Gastroesophageal sphincter (tissue), 4 donors: Measurements from ENCODE around the gene PGLYRP2. TPM values are rescaled to one million over a fixed set of nuclear protein-coding genes. Genes with fewer than 3 reads are reported as not detected.
A peak's percentile ranks its signal among the peaks of the same experiment; 100 is the strongest.

Experiments used
- ATAC-seq: fragments of 150-250 bp; one replicate; pipeline ENCODE4 v1.9.1; 2016; ENCODE audit warnings: mild to moderate bottlenecking, moderate library complexity
- H3K27ac ChIP-seq, 4 donors: fragments of 200-600 bp; sonication (generic) in 3 of 4; 1 replicate in 3 of 4; 2 replicates in 1 of 4; pipeline ENCODE4 v1.5.1; 2016 to 2019
- H3K27me3 ChIP-seq: fragments of 200-600 bp; sonication (generic); one replicate; pipeline ENCODE4 v1.5.1; 2019
- H3K36me3 ChIP-seq, 2 donors: fragments of 200-600 bp; sonication (generic); one replicate each; pipeline ENCODE4 v1.5.1; 2019; ENCODE audit warnings: control low read depth in 1 of 2
- H3K4me1 ChIP-seq, 3 donors: fragments of 200-600 bp; sonication (generic); 1 replicate in 2 of 3; 2 replicates in 1 of 3; pipeline ENCODE4 v1.5.1; 2016 to 2019; ENCODE audit warnings: control low read depth in 2 of 3
- H3K4me3 ChIP-seq, 2 donors: fragments of 200-600 bp; sonication (generic); one replicate each; pipeline ENCODE4 v1.5.1; 2019; ENCODE audit warnings: mild to moderate bottlenecking in 1 of 2, moderate library complexity in 1 of 2
- H3K9me3 ChIP-seq, 3 donors: fragments of 200-600 bp; sonication (generic); one replicate each; pipeline ENCODE4 v1.5.1; 2017 to 2019; ENCODE audit warnings: control low read depth in 2 of 3
- EP300 ChIP-seq: sonication (generic); formaldehyde crosslinking; IDR thresholded peaks from one replicate; pipeline ENCODE4 v1.6.1; 2017; ENCODE audit warnings: antibody characterized with exemption, mild to moderate bottlenecking
- POLR2A ChIP-seq, 2 donors: fragments of 450-650 bp; IDR thresholded peaks; one replicate each; pipeline ENCODE4 v1.6.1; 2017; ENCODE audit warnings: antibody characterized with exemption in 2 of 2, mild to moderate bottlenecking in 2 of 2, moderate library complexity in 1 of 2
- POLR2AphosphoS5 ChIP-seq: sonication (generic); formaldehyde crosslinking; IDR thresholded peaks from one replicate; pipeline ENCODE4 v1.6.1; 2017; ENCODE audit warnings: antibody characterized with exemption
- WGBS, 2 donors: methylation state at CpG; one replicate each; pipeline ENCODE4 v1.1.5; 2018; ENCODE audit warnings: low coverage in 1 of 2; 5-methylcytosine and 5-hydroxymethylcytosine counted together
- total RNA-seq, 4 donors: library from RNA; depleted of rRNA; stranded (reverse); fragments of >200 nt; gene quantifications; one replicate each; pipeline ENCODE4 v1.1.0, GENCODE V29; 2016
- TF ChIP-seq, protein P1 (sequence below), 4 experiments: fragments of 200-600 bp in 2 of 4; fragments of 450-650 bp in 2 of 4; sonication (generic) in 1 of 4; IDR thresholded peaks; one replicate each; pipeline ENCODE4 v1.5.1; 2017 to 2019; ENCODE audit warnings: antibody characterized with exemption in 4 of 4, mild to moderate bottlenecking in 2 of 4, moderate library complexity in 2 of 4

The PGLYRP2 gene
- total RNA-seq, 4 donors from 2014 or later, result not detected

DNA sequence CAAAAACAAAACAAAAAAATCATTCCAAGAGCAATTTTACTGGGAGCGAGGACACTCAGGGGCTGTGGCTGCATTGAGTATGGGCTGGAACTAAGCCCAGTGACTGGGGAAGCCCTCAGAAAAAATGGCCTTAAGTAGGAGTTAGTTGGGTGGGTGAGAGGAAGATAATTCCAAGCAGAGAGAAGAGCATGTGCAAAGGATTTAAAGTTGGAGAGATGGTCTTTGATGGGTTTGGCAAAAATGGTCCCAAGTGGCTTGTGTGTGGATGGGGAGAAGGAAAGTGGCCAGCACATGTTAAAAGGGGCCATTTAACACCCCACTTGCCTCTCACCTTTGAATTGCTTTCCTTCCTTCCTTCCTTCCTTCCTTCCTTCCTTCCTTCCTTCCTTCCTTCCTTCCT lies 22.3 kb upstream of the PGLYRP2 start:
- ATAC-seq, result no peak
- 50% methylated on average over 1 of the region's 1 CpG; no CpG with 5 or more reads in 1 of the 2 donors for WGBS, 2 donors
- TF ChIP-seq POLR2A (IDR thresholded peaks at IDR 0.05) (no peak), EP300 (no peak), POLR2AphosphoS5 (no peak)
- TF ChIP-seq, protein P1, sequence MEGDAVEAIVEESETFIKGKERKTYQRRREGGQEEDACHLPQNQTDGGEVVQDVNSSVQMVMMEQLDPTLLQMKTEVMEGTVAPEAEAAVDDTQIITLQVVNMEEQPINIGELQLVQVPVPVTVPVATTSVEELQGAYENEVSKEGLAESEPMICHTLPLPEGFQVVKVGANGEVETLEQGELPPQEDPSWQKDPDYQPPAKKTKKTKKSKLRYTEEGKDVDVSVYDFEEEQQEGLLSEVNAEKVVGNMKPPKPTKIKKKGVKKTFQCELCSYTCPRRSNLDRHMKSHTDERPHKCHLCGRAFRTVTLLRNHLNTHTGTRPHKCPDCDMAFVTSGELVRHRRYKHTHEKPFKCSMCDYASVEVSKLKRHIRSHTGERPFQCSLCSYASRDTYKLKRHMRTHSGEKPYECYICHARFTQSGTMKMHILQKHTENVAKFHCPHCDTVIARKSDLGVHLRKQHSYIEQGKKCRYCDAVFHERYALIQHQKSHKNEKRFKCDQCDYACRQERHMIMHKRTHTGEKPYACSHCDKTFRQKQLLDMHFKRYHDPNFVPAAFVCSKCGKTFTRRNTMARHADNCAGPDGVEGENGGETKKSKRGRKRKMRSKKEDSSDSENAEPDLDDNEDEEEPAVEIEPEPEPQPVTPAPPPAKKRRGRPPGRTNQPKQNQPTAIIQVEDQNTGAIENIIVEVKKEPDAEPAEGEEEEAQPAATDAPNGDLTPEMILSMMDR (IDR thresholded peaks at IDR 0.05), result no peak
- Histone ChIP-seq H3K27ac (no peak overlapping the region), H3K27me3 (peaks cover 59% of the 10 kb centered on the region), H3K4me3 (no peak overlapping the region), H3K4me1 (no peaks in the 10 kb centered on the region), H3K9me3 (no peaks in the 10 kb centered on the region), H3K36me3 (no peaks in the 10 kb centered on the region)

DNA sequence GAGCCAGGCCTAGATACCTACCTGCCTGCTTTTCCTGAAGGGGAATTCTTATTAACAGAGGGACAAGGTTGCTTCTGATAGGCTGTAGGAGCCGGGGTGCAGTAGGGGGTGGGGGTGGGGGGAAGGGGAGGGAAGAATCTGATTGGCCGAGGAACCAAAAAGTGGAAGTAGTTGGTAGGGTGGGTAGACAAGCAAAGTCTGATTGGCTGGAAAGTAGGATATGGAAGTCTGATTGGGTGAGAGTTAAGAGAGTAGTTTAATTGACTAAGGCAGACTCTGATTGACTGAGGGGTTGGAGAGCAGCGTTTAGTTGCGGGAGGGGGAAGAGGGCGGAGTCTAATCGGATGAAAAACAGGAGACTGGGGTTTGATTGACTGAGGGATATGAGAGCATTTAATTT lies 19.6 kb upstream of the PGLYRP2 start:
- TF ChIP-seq, protein P1 (IDR thresholded peaks at IDR 0.05), result no peak
- no peak for TF ChIP-seq POLR2A (IDR thresholded peaks at IDR 0.05)
- no peak for TF ChIP-seq EP300
- no peak for ATAC-seq
- no peaks in the 10 kb centered on the region for H3K9me3 ChIP-seq
- peaks cover 44% of the 10 kb centered on the region for H3K27me3 ChIP-seq
- H3K36me3 ChIP-seq, result no peaks in the 10 kb centered on the region
- H3K27ac ChIP-seq, result no peak overlapping the region
- H3K4me3 ChIP-seq, result no peak overlapping the region
- WGBS, 2 donors, result 57 to 59% methylated on average over 4 to 6 of the region's 6 CpGs
- no peaks in the 10 kb centered on the region for H3K4me1 ChIP-seq

DNA sequence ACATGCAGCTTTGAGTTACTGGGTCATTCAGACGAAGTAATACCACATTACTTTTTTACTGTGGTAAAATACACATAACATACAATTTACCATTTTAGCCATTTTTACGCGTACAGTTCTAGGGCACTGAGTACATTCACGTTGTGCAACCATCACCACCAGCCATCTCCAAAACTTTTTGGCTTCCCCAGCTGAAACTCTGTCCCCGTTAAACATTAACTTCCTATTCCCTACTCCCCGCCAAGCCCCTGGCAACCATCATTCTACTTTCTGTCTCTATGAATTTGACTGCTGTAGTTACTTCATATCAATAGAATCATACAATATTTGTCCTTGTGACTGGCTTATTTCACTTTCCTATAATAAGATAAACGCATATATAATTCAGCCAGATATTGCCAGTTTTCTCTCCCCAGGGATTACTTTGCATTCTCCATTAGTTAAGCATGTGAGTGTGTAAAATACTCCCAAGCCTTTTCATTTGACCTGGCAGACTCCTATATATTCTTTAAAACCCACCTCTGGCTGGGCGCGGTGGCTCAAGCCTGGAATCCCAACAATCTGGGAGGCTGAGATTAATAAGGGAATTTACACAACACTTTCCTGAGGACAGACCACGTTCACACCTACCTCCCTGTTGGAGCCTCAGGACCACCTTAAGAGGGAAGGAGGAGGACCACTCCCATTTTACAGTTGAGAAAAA lies 19.0 kb upstream of the PGLYRP2 start:
- Histone ChIP-seq H3K36me3 (no peaks in the 10 kb centered on the region), H3K27me3 (peaks cover 42% of the 10 kb centered on the region), H3K4me1 (no peaks in the 10 kb centered on the region), H3K4me3 (no peak overlapping the region), H3K9me3 (no peaks in the 10 kb centered on the region), H3K27ac (no peak overlapping the region)
- WGBS, 2 donors, result 60 to 67% methylated on average over 6 to 10 of the region's 10 CpGs
- no peak for ATAC-seq
- no peak for TF ChIP-seq POLR2AphosphoS5
- TF ChIP-seq, protein P1 (IDR thresholded peaks at IDR 0.05), result no peak
- no peak for TF ChIP-seq POLR2A (IDR thresholded peaks at IDR 0.05)
- no peak for TF ChIP-seq EP300

DNA sequence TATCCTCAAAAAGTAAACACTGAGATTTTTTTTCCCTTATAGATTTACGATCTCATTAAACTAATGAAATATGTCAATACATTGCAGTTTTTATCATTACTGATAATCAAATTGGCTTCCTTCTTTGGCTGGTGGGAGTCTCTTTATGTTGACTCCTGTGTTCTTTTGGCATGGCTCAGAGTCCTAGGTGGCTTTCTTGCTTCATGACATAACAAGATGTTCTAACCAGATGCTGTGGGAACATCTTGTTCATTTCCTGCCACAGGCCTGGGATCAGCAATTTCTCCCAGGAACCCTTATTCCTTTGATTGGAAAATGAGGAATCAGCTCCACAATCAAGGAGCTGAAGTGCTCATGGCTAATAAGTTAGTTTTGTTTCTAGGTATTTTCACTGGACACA lies 15.8 kb upstream of the PGLYRP2 start:
- H3K9me3 ChIP-seq, result no peaks in the 10 kb centered on the region
- TF ChIP-seq, protein P1 (IDR thresholded peaks at IDR 0.05), result no peak
- TF ChIP-seq POLR2AphosphoS5 (no peak), EP300 (no peak), POLR2A (IDR thresholded peaks at IDR 0.05) (no peak)
- 80 to 88% methylated on average over 1 of the region's 1 CpG for WGBS, 2 donors
- H3K36me3 ChIP-seq, result no peaks in the 10 kb centered on the region
- H3K27me3 ChIP-seq, result peaks cover 24% of the 10 kb centered on the region
- H3K4me3 ChIP-seq, result no peak overlapping the region
- ATAC-seq, result no peak
- H3K4me1 ChIP-seq, result no peaks in the 10 kb centered on the region
- peak overlapping the region in 1 of 4 donors; percentile 32 for H3K27ac ChIP-seq

DNA sequence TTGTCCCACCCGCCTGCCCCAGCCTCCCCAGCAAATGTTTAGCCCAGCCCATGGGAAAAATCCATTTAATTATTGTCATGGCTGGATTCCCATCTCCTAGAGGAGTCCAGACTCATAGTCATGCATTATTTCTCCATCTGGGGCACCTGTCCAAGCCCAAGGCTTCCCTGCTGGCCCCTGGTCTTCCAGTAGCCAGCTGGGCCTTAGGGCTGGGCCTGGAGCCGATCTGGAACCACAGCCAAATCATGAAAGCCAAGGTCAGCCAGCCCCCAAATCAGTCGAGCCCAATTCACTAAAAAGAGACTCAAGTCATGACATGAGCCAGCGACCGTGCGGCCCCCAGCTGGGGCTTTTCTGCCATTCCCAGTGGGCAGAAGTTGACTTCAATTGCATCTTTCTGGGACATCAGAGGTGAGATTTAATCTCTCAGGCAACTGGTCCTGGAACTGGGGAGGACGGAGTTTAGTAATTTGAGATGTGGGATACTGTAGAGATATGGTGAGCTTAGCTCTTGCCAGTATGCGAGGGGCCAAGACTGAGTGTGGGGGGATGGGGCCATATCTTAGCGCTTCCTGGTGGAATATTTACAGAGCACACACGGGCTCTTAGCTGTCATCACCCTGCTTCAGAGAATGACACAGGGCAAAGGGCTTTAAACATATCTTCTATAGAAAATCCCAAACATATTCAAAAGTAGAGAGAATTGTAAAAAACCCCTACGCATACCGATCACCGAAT lies 9.4 kb upstream of the PGLYRP2 start:
- Histone ChIP-seq H3K27ac (no peak overlapping the region), H3K9me3 (no peaks in the 10 kb centered on the region), H3K36me3 (no peaks in the 10 kb centered on the region), H3K4me1 (no peaks in the 10 kb centered on the region), H3K27me3 (no peaks in the 10 kb centered on the region), H3K4me3 (no peak overlapping the region)
- WGBS, 2 donors, result 48 to 49% methylated on average over 6 to 13 of the region's 13 CpGs
- TF ChIP-seq EP300, result no peak
- no peak for TF ChIP-seq POLR2A (IDR thresholded peaks at IDR 0.05)
- TF ChIP-seq POLR2AphosphoS5, result no peak
- TF ChIP-seq, protein P1 (IDR thresholded peaks at IDR 0.05), result no peak
- no peak for ATAC-seq
